Right lobe of liver (tissue), 4 donors: ENCODE results near the gene ZBTB17.

Experiments
- CTCF ChIP-seq, 4 donors: fragments of 200-600 bp in 3 of 4; fragments of 450-650 bp in 1 of 4; IDR thresholded peaks; one replicate each; pipeline versions ENCODE4 v1.5.1 to v1.8.0; 2016 to 2022; ENCODE audit warnings: antibody characterized with exemption in 4 of 4, mild to moderate bottlenecking in 2 of 4
- POLR2A ChIP-seq: fragments of 450-650 bp; IDR thresholded peaks from one replicate; pipeline ENCODE4 v1.6.1; 2017; ENCODE audit warnings: antibody characterized with exemption, mild to moderate bottlenecking
- donor health status: DM: no; HTN: no; CAD: no.
- donor health status: DM: no; HTN: no; CAD: no.
- donor health status: DM: no; HTN: yes; CAD: no.

- TF ChIP-seq CTCF (IDR thresholded peaks at IDR 0.05) (no peak), POLR2A (no peak)
Measured at GRCh38 chr1:15955552-15955951, 20.3 kb downstream of the ZBTB17 start.
